OCI-LY7 (cell line): Measurements from ENCODE around the gene SPATA31E1.

Experiments used
- CTCF ChIP-seq: fragments of 200-600 bp; sonication (generic); conservative IDR thresholded peaks from 2 replicates; pipeline ENCODE4 v1.5.1; 2014; ENCODE audit warnings: mild to moderate bottlenecking, antibody characterized with exemption, low read length, moderate library complexity, mixed read lengths
- EZH2phosphoT487 ChIP-seq: fragments of 200-600 bp; sonication (generic); IDR thresholded peaks from 2 replicates; pipeline ENCODE4 v1.6.1; 2018; ENCODE audit warnings: low read depth, borderline replicate concordance, mild to moderate bottlenecking, mixed run types, antibody characterized with exemption, low read length, moderate library complexity, mixed read lengths

- TF ChIP-seq CTCF (no peak), EZH2phosphoT487 (no peak)
Observed at GRCh38 chr9:87836536-87836935, 46.1 kb upstream of the SPATA31E1 start.
